Measurements from ENCODE around the gene VEGFA.

VEGFA gene

GRCh38 chr6:43735642-43736199 is 34.3 kb upstream of the VEGFA start:
- no peak for TF ChIP-seq ZFP30 (CRISPR knock-in tag; IDR thresholded peaks at IDR 0.05)
- no peak for TF ChIP-seq PPARA (CRISPR knock-in tag; IDR thresholded peaks at IDR 0.05; ENCODE audit: borderline replicate concordance)
- no peak for TF ChIP-seq PATZ1 (CRISPR knock-in tag; IDR thresholded peaks at IDR 0.05; ENCODE audit: borderline replicate concordance)
- TF ChIP-seq ARNTL (CRISPR knock-in tag; IDR thresholded peaks at IDR 0.05; ENCODE audit: borderline replicate concordance, low read depth) = no peak
- no peak for TF ChIP-seq SNAI2 (CRISPR knock-in tag; IDR thresholded peaks at IDR 0.05)
- no peak for TF ChIP-seq OSR1 (CRISPR knock-in tag; IDR thresholded peaks at IDR 0.05)
- TF ChIP-seq ISL1 (CRISPR knock-in tag; IDR thresholded peaks at IDR 0.05) = no peak
- no peak for TF ChIP-seq ZNF70 (CRISPR knock-in tag; IDR thresholded peaks at IDR 0.05)
- no peak for TF ChIP-seq CREB5 (CRISPR knock-in tag; IDR thresholded peaks at IDR 0.05; ENCODE audit: low read depth)
- TF ChIP-seq RARB (CRISPR knock-in tag; IDR thresholded peaks at IDR 0.05) = no peak
- no peak for TF ChIP-seq TCF4 (CRISPR knock-in tag; IDR thresholded peaks at IDR 0.05; ENCODE audit: borderline replicate concordance)
- no peak for TF ChIP-seq TSHZ2 (CRISPR knock-in tag; IDR thresholded peaks at IDR 0.05)
- no peak for TF ChIP-seq TOX (CRISPR knock-in tag; IDR thresholded peaks at IDR 0.05; ENCODE audit: borderline replicate concordance)
- no peak for TF ChIP-seq ZNF8 (CRISPR knock-in tag; IDR thresholded peaks at IDR 0.05)
- no peak for TF ChIP-seq GLIS3 (CRISPR knock-in tag; IDR thresholded peaks at IDR 0.05)
- no peak for TF ChIP-seq ESRRG (CRISPR knock-in tag; IDR thresholded peaks at IDR 0.05)
- ATAC-seq = no peak

GRCh38 chr6:43736211-43736786 is 33.7 kb upstream of the VEGFA start:
- ATAC-seq = no peak
- TF ChIP-seq CSDC2 (CRISPR knock-in tag; IDR thresholded peaks at IDR 0.05) (no peak), ZNF565 (CRISPR knock-in tag; conservative IDR thresholded peaks at IDR 0.05; ENCODE audit: low read depth) (no peak), TOX (CRISPR knock-in tag; IDR thresholded peaks at IDR 0.05; ENCODE audit: borderline replicate concordance) (no peak), POU6F1 (CRISPR knock-in tag; IDR thresholded peaks at IDR 0.05; ENCODE audit: borderline replicate concordance, low read depth) (no peak), OSR1 (CRISPR knock-in tag; IDR thresholded peaks at IDR 0.05) (no peak), ZFP3 (CRISPR knock-in tag; IDR thresholded peaks at IDR 0.05) (no peak), ZFP30 (CRISPR knock-in tag; IDR thresholded peaks at IDR 0.05) (no peak), PPARA (CRISPR knock-in tag; IDR thresholded peaks at IDR 0.05; ENCODE audit: borderline replicate concordance) (no peak), ZNF8 (CRISPR knock-in tag; IDR thresholded peaks at IDR 0.05) (no peak), TSHZ2 (CRISPR knock-in tag; IDR thresholded peaks at IDR 0.05) (no peak), CREB5 (CRISPR knock-in tag; IDR thresholded peaks at IDR 0.05; ENCODE audit: low read depth) (no peak), ARNTL (CRISPR knock-in tag; IDR thresholded peaks at IDR 0.05; ENCODE audit: borderline replicate concordance, low read depth) (no peak), GLIS3 (CRISPR knock-in tag; IDR thresholded peaks at IDR 0.05) (no peak), PATZ1 (CRISPR knock-in tag; IDR thresholded peaks at IDR 0.05; ENCODE audit: borderline replicate concordance) (no peak), CSRNP3 (CRISPR knock-in tag; IDR thresholded peaks at IDR 0.05) (no peak), ZC3H10 (CRISPR knock-in tag; IDR thresholded peaks at IDR 0.05) (no peak)

All from SK-N-SH treated with all-trans-retinoic acid at 6 μM for 48 hours (cell line).